ENCODE data around the gene CPZ.

GRCh38 chr4:8558080-8558960 is 34.2 kb upstream of the CPZ start:
- TF ChIP-seq POLR2A (IDR thresholded peaks at IDR 0.05) (no peak), CTCF (IDR thresholded peaks at IDR 0.05) (no peak)

Data from heart left ventricle (tissue), 13 donors.